Endothelial cell of umbilical vein (primary cell): ENCODE measurements around the gene MINDY2. TPM values are rescaled to one million over a fixed set of nuclear protein-coding genes. Genes with fewer than 3 reads are reported as not detected.
A peak's percentile ranks its signal among the peaks of the same experiment; 100 is the strongest.

Experiments used
- BruUV-seq: library from RNA; stranded (reverse); fragments of 400-500 nt; replicated peaks from 2 replicates; lab custom pipeline; 2021; lab: Mats Ljungman, UMichigan
- CTCF ChIA-PET: fragments of 300-600, 350-600 bp; sonication (Branson Sonifier 250); formaldehyde crosslinking; loops from one replicate; lab custom pipeline; 2021; ENCODE audit warnings: antibody characterized with exemption, inconsistent platforms; lab: Charles Lee
- POLR2A ChIA-PET: fragments of 300-600, 350-600 bp; sonication (Branson Sonifier 250); formaldehyde crosslinking; loops from one replicate; lab custom pipeline; 2021; ENCODE audit warnings: antibody characterized with exemption, inconsistent platforms; lab: Charles Lee
- DNase-seq: peaks from one replicate; pipeline ENCODE4 v3.0.0-alpha.2; 2011; ENCODE audit warnings: low read depth, low spot score
- FAIRE-seq: peaks from 2 replicates; lab custom pipeline; 2011; peaks lifted over from hg19 to GRCh38; lab: Jason Lieb, UNC
- H2AFZ ChIP-seq: 2 replicates; pipeline ENCODE4 v1.6.0; 2012; ENCODE audit warnings: low read depth, low read length, control low read depth, inconsistent platforms
- H3K27ac ChIP-seq: 2 replicates; pipeline ENCODE4 v1.5.1; 2011; ENCODE audit warnings: low read depth, mild to moderate bottlenecking, control low read depth, low read length, moderate library complexity; ENCODE audit not compliant: insufficient read depth
- H3K27me3 ChIP-seq, 2 experiments: 2 replicates each; pipeline versions ENCODE4 v1.6.0 to v1.6.1; 2011; ENCODE audit warnings: low read length in 2 of 2, mixed read lengths in 1 of 2; ENCODE audit not compliant: control insufficient read depth in 2 of 2, insufficient read depth in 2 of 2
- H3K36me3 ChIP-seq, 2 experiments: 2 replicates in 1 of 2; 3 replicates in 1 of 2; pipeline ENCODE4 v1.5.1; 2011; ENCODE audit warnings: low read length in 2 of 2, mild to moderate bottlenecking in 1 of 2, moderate library complexity in 1 of 2; ENCODE audit not compliant: control insufficient read depth in 2 of 2, insufficient read depth in 2 of 2; ENCODE audit errors: extremely low read depth in 1 of 2
- H3K4me1 ChIP-seq: 3 replicates; pipeline ENCODE4 v1.5.1; 2011; ENCODE audit warnings: mild to moderate bottlenecking, low read length; ENCODE audit not compliant: control insufficient read depth, insufficient read depth; ENCODE audit errors: extremely low read depth
- H3K4me2 ChIP-seq: 2 replicates; pipeline ENCODE4 v1.6.1; 2011; ENCODE audit warnings: low read length, control low read depth, mixed read lengths; ENCODE audit not compliant: insufficient read depth
- H3K4me3 ChIP-seq, 3 experiments: fragments of 200-600 bp in 1 of 3; sonication (generic), shearing (Covaris generic) in 1 of 3; replicated peaks in 1 of 3; 2 replicates each; pipeline ENCODE4 v1.5.1; 2011 to 2016; ENCODE audit warnings: control low read depth in 3 of 3, low read length in 3 of 3, mild to moderate bottlenecking in 2 of 3, inconsistent platforms in 1 of 3, low read depth in 1 of 3, moderate library complexity in 1 of 3; ENCODE audit not compliant: insufficient read depth in 1 of 3
- H3K79me2 ChIP-seq: 2 replicates; pipeline ENCODE4 v1.6.0; 2012; ENCODE audit warnings: low read length, inconsistent platforms; ENCODE audit not compliant: control insufficient read depth, insufficient read depth
- H3K9ac ChIP-seq: replicated peaks from 2 replicates; pipeline ENCODE3; 2011; ENCODE audit warnings: low read length, control low read depth; ENCODE audit not compliant: insufficient read depth; ENCODE audit errors: extremely low read depth
- H3K9me1 ChIP-seq: replicated peaks from 3 replicates; pipeline ENCODE4 v1.6.0; 2011; ENCODE audit warnings: mild to moderate bottlenecking, low read length; ENCODE audit not compliant: control insufficient read depth, insufficient read depth; ENCODE audit errors: extremely low read depth
- H3K9me3 ChIP-seq: replicated peaks from 2 replicates; pipeline ENCODE4 v1.5.1; 2012; ENCODE audit warnings: low read length, inconsistent platforms; ENCODE audit not compliant: control insufficient read depth, insufficient read depth
- H4K20me1 ChIP-seq: replicated peaks from 2 replicates; pipeline ENCODE3; 2011; ENCODE audit warnings: mild to moderate bottlenecking, low read length; ENCODE audit not compliant: control insufficient read depth, insufficient read depth; ENCODE audit errors: extremely low read depth
- EZH2 ChIP-seq: IDR thresholded peaks from 2 replicates; pipeline ENCODE4 v1.6.1; 2012; ENCODE audit warnings: borderline replicate concordance, low read depth, mild to moderate bottlenecking, moderate library complexity, low read length, inconsistent platforms; ENCODE audit not compliant: severe bottlenecking
- GATA2 ChIP-seq: IDR thresholded peaks from 2 replicates; pipeline ENCODE4 v1.7.0; 2011; ENCODE audit warnings: low read depth, mild to moderate bottlenecking, moderate library complexity, mixed read lengths, low read length; ENCODE audit not compliant: insufficient read length, insufficient read depth
- JUN ChIP-seq: IDR thresholded peaks from 2 replicates; pipeline ENCODE4 v1.6.1; 2011; ENCODE audit warnings: borderline replicate concordance, low read depth; ENCODE audit not compliant: insufficient read length, insufficient read depth
- dilution Hi-C: fragments of 300-500 bp; cut with MboI; formaldehyde crosslinking; loops from one replicate; pipeline ENCODE4 v1.15.0; 2019; ENCODE audit warnings: low sequenced_read_pairs; ENCODE audit not compliant: extremely low pct_ligation_motif_present
- intact Hi-C: fragments of 100-400 bp; cut with micrococcal nuclease; formaldehyde crosslinking; loops from one replicate; pipeline ENCODE4 v1.10.0; 2022
- polyA plus RNA-seq, 4 experiments: library from polyadenylated mRNA; depleted of rRNA in 3 of 4; stranded (reverse) in 3 of 4; unstranded in 1 of 4; fragments of >200 nt; gene quantifications; 2 replicates each; pipeline versions ENCODE4 v1.2.1 to v1.2.3, GENCODE V29; 2011 to 2012; ENCODE audit warnings: missing spikeins in 1 of 4
- total RNA-seq: library from RNA; stranded (reverse); gene quantifications from 2 replicates; pipeline ENCODE4 v1.2.3, GENCODE V29; 2021
- TF ChIP-seq, protein P1 (sequence below): IDR thresholded peaks from 2 replicates; pipeline ENCODE4 v1.6.1; 2011; ENCODE audit not compliant: insufficient read depth, insufficient read length
- TF ChIP-seq, protein P2 (sequence below), 2 donors: IDR thresholded peaks; 1 replicate in 1 of 2; 2 replicates in 1 of 2; pipeline ENCODE4 v1.5.1; 2011; ENCODE audit warnings: low read length in 2 of 2, mild to moderate bottlenecking in 2 of 2, moderate library complexity in 2 of 2, control low read depth in 1 of 2, inconsistent platforms in 1 of 2, low read depth in 1 of 2; ENCODE audit not compliant: insufficient read depth in 1 of 2; ENCODE audit errors: extremely low read depth in 1 of 2

MINDY2 gene
- total and polyA plus RNA-seq, 2 donors (not counting 3 experiments of a cell fraction or from before 2014, with no cell fraction given) = 1.6 to 13.7 TPM

DNA sequence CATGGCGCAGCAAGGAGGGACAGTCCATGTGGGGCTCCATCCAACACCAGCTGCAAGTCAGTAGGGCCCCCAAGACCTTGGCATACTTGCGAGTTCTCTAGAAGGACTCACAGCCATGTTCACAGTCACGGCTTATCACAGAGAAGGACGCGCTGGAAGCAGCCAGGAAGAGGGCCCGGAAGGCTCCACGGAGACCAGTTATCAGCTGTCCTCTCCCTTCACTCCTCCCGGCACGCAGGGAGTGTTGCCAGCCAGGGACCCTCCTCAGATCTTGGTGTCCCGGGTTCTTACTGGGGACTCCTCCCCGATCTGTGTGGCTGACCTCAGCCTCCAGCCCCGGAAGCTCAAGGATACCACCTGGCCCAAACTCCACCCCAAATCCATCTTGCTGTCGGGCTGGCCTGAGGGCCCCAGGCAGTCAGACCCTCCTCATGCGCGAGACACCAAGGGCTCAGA is 94.4 kb downstream of the MINDY2 start:
- intact Hi-C loops (no loop called here), dilution Hi-C loops (no loop called here)
- Histone ChIP-seq H3K27ac (no peak overlapping the region), H3K4me1 (no peaks in the 10 kb centered on the region), H2AFZ (peak overlapping the region; percentile 83), H3K4me3 (no peak overlapping the region), H3K9me1 (no peaks in the 10 kb centered on the region), H3K9ac (no peak overlapping the region), H3K36me3 (no peaks in the 10 kb centered on the region), H3K9me3 (no peaks in the 10 kb centered on the region), H4K20me1 (no peaks in the 10 kb centered on the region), H3K79me2 (no peaks in the 10 kb centered on the region), H3K4me2 (no peak overlapping the region), H3K27me3 (no peaks in the 10 kb centered on the region)
- CTCF ChIA-PET = interaction anchor here (1.0 to 1.3 kb wide), 3 partner anchors 26 to 664 kb away, joined by 3 read pairs; no protein-coding TSS in a partner anchor
- POLR2A ChIA-PET = no interaction called here
- no peak for FAIRE-seq
- DNase-seq = no peak
- no TSS peak for BruUV-seq
- TF ChIP-seq, protein P1, sequence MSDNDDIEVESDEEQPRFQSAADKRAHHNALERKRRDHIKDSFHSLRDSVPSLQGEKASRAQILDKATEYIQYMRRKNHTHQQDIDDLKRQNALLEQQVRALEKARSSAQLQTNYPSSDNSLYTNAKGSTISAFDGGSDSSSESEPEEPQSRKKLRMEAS = no peak
- TF ChIP-seq JUN = no peak
- no peak for TF ChIP-seq GATA2
- TF ChIP-seq EZH2 = no peak

DNA sequence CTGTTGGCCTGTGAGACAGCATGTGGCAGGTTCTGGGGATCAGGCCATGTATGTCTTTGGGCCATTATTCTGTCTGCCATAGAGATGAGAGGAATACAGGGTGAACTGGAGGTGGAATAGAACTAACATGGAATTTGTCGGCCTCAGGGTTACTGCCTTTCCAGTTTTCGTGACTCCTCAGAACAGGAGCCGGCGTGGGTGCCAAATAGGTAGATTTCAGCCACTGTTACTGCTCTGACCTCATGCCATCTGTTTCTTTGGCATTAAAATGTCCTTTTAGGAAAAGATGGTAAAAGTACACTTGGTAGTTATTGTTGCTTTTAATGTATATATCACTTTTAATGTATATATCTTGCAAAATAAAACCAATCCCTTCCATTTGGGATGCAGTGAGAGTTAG is 96.8 kb downstream of the MINDY2 start:
- FAIRE-seq (no peak), DNase-seq (no peak)
- no peak overlapping the region for H3K4me2 ChIP-seq
- dilution Hi-C loops = no loop called here
- POLR2A ChIA-PET = no interaction called here
- no peak overlapping the region for H3K27ac ChIP-seq
- CTCF ChIA-PET = no interaction called here
- H3K79me2 ChIP-seq = no peaks in the 10 kb centered on the region
- no peak overlapping the region for H2AFZ ChIP-seq
- no peaks in the 10 kb centered on the region for H3K27me3 ChIP-seq
- H3K9ac ChIP-seq = no peak overlapping the region
- intact Hi-C loops = no loop called here
- no peaks in the 10 kb centered on the region for H4K20me1 ChIP-seq
- no peaks in the 10 kb centered on the region for H3K36me3 ChIP-seq
- H3K9me3 ChIP-seq = no peaks in the 10 kb centered on the region
- no peak overlapping the region for H3K4me3 ChIP-seq
- no peaks in the 10 kb centered on the region for H3K9me1 ChIP-seq
- TF ChIP-seq EZH2 (no peak), JUN (no peak)
- TF ChIP-seq, protein P2, sequence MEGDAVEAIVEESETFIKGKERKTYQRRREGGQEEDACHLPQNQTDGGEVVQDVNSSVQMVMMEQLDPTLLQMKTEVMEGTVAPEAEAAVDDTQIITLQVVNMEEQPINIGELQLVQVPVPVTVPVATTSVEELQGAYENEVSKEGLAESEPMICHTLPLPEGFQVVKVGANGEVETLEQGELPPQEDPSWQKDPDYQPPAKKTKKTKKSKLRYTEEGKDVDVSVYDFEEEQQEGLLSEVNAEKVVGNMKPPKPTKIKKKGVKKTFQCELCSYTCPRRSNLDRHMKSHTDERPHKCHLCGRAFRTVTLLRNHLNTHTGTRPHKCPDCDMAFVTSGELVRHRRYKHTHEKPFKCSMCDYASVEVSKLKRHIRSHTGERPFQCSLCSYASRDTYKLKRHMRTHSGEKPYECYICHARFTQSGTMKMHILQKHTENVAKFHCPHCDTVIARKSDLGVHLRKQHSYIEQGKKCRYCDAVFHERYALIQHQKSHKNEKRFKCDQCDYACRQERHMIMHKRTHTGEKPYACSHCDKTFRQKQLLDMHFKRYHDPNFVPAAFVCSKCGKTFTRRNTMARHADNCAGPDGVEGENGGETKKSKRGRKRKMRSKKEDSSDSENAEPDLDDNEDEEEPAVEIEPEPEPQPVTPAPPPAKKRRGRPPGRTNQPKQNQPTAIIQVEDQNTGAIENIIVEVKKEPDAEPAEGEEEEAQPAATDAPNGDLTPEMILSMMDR (IDR thresholded peaks at IDR 0.05; ENCODE audit: extremely low read depth in 1 of 2, insufficient read depth in 1 of 2, low read depth in 1 of 2, low read length in 2 of 2) = no peak
- BruUV-seq = no TSS peak
- no peaks in the 10 kb centered on the region for H3K4me1 ChIP-seq
